Measurements from ENCODE around the gene KCNMB3.

Gene KCNMB3

GRCh38 chr3:179196098-179196497, 54.8 kb downstream of the KCNMB3 start:
- DNase-seq (ENCODE audit: low read depth, low spot score) = peak; percentile 62

DNA sequence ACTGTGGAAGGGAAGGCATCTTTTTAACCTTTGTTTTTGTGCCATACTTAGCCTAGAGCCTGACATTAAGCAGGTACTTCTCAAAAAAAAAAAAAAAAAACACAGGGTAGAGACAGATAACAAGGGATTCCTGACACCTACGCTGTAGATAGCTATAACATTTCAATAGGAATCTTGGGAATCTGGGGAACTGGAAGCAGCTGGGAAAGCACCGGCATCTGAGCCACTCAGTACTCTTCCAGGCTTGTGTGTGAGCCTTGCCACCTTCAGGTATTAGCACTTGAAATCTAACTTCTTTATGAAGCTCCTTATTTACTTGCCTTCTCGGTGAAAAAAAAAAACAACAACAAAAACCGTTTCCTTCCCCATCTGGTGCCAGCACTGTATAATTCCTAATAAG, 56.0 kb downstream of the KCNMB3 start:
- no peak for DNase-seq (ENCODE audit: low read depth, low spot score)
